NOMO-1 treated with dmso at 0.1 percent for 144 hours (cell line): ENCODE measurements around the gene CCDC188.

Experiments
- DNase-seq: peaks from one replicate; lab custom pipeline; 2025; ENCODE audit not compliant: unreplicated experiment; lab: John Stamatoyannopoulos, UW

CCDC188 gene

GRCh38 chr22:20108757-20109230 is 42.1 kb downstream of the CCDC188 start:
- DNase-seq, result no peak

- DNase-seq, result no peak
Observed at GRCh38 chr22:20107951-20108756, 42.7 kb downstream of the CCDC188 start.

GRCh38 chr22:20107471-20107901 is 43.4 kb downstream of the CCDC188 start:
- DNase-seq, result no peak

GRCh38 chr22:20106849-20107237 is 44.0 kb downstream of the CCDC188 start:
- DNase-seq, result no peak

- DNase-seq, result no peak
Observed at GRCh38 chr22:20106205-20106848, 44.5 kb downstream of the CCDC188 start.

GRCh38 chr22:20105456-20106204 is 45.2 kb downstream of the CCDC188 start:
- no peak for DNase-seq

- no peak for DNase-seq
Observed at GRCh38 chr22:20102203-20102780, 48.6 kb downstream of the CCDC188 start.

- DNase-seq, result no peak
Observed at GRCh38 chr22:20101638-20102037, 49.2 kb downstream of the CCDC188 start.

GRCh38 chr22:20099099-20099711 is 51.6 kb downstream of the CCDC188 start:
- no peak for DNase-seq
